Panc1 (cell line): ENCODE results near the gene DDIT3. TPM values are rescaled to one million over a fixed set of nuclear protein-coding genes. Genes with fewer than 3 reads are reported as not detected.

Experiments used
- ATAC-seq: fragments of 200-7000 bp; cut with Tn5 transposase; 2 replicates; pipeline ENCODE4 v1.9.1; 2020; ENCODE audit warnings: mild to moderate bottlenecking, moderate library complexity
- BruUV-seq: library from RNA; stranded (reverse); fragments of 400-500 nt; replicated peaks from 2 replicates; lab custom pipeline; 2021; lab: Mats Ljungman, UMichigan
- CTCF ChIA-PET: fragments of 300-600 bp; sonication (Branson Sonifier 250); formaldehyde crosslinking; loops from one replicate; lab custom pipeline; 2022; ENCODE audit warnings: antibody characterized with exemption; lab: Charles Lee
- POLR2A ChIA-PET: fragments of 300-600 bp; sonication (Branson Sonifier 250); formaldehyde crosslinking; loops from one replicate; lab custom pipeline; 2022; ENCODE audit warnings: antibody characterized with exemption; lab: Charles Lee
- DNase-seq: peaks from one replicate; pipeline ENCODE4 v3.0.0-alpha.2; 2010; ENCODE audit warnings: low read depth, low spot score
- H3K27ac ChIP-seq: 2 replicates; pipeline ENCODE4 v1.5.1; 2011; ENCODE audit warnings: mild to moderate bottlenecking, low read length, inconsistent platforms
- H3K27me3 ChIP-seq: fragments of 200-500 bp; sonication (Bioruptor generic); 2 replicates; pipeline ENCODE4 v1.6.0; 2014; ENCODE audit warnings: low read length, inconsistent platforms; ENCODE audit not compliant: control insufficient read depth, insufficient read depth
- H3K36me3 ChIP-seq: fragments of 200-500 bp; sonication (Bioruptor generic); 2 replicates; pipeline ENCODE4 v1.5.1; 2014; ENCODE audit warnings: inconsistent platforms, mild to moderate bottlenecking, low read length, moderate library complexity; ENCODE audit not compliant: control insufficient read depth, insufficient read depth
- H3K4me1 ChIP-seq: 2 replicates; pipeline ENCODE4 v1.5.1; 2011; ENCODE audit warnings: inconsistent platforms, mild to moderate bottlenecking, low read length, moderate library complexity; ENCODE audit not compliant: control insufficient read depth, insufficient read depth
- H3K4me3 ChIP-seq, 2 experiments: 2 replicates each; pipeline ENCODE4 v1.5.1; 2011 to 2012; ENCODE audit warnings: low read depth in 2 of 2, low read length in 2 of 2, mild to moderate bottlenecking in 2 of 2, inconsistent platforms in 1 of 2, moderate library complexity in 1 of 2
- H3K9me3 ChIP-seq: fragments of 200-500 bp; sonication (Bioruptor generic); 2 replicates; pipeline ENCODE4 v1.5.1; 2014; ENCODE audit warnings: low read depth, mild to moderate bottlenecking, inconsistent platforms, low read length, moderate library complexity; ENCODE audit not compliant: control insufficient read depth, insufficient read depth
- CTCF ChIP-seq: fragments of 450-650 bp; IDR thresholded peaks from 2 replicates; pipeline ENCODE4 v1.5.1; 2017; ENCODE audit warnings: mild to moderate bottlenecking
- POLR2AphosphoS5 ChIP-seq: IDR thresholded peaks from 2 replicates; pipeline ENCODE4 v1.6.1; 2012; ENCODE audit warnings: mild to moderate bottlenecking, low read depth, low read length, moderate library complexity
- REST ChIP-seq, 2 experiments: IDR thresholded peaks; 2 replicates each; pipeline ENCODE4 v1.6.1; 2011 to 2012; ENCODE audit warnings: low read depth in 2 of 2, control low read depth in 1 of 2, low read length in 1 of 2, mild to moderate bottlenecking in 1 of 2, moderate library complexity in 1 of 2; ENCODE audit not compliant: insufficient read depth in 1 of 2
- SIN3A ChIP-seq: IDR thresholded peaks from 2 replicates; pipeline ENCODE4 v1.6.1; 2012; ENCODE audit warnings: low read depth, mild to moderate bottlenecking, low read length, moderate library complexity, borderline replicate concordance; ENCODE audit not compliant: insufficient read depth
- TCF7L2 ChIP-seq: IDR thresholded peaks from 2 replicates; pipeline ENCODE4 v1.6.1; 2011; ENCODE audit warnings: mild to moderate bottlenecking, low read depth, low read length, inconsistent platforms
- in situ Hi-C: cut with HindIII; loops from 2 replicates; pipeline ENCODE4 v1.10.0; 2016; ENCODE audit warnings: low sequenced_read_pairs, low pct_unique_long_range_greater_than_20kb
- intact Hi-C: fragments of 100-400 bp; cut with micrococcal nuclease; formaldehyde crosslinking; loops from one replicate; pipeline ENCODE4 v1.10.0; 2022; ENCODE audit not compliant: unreplicated experiment
- total RNA-seq: library from RNA; stranded (reverse); gene quantifications from one replicate; pipeline ENCODE4 v1.2.1, GENCODE V29; 2021; ENCODE audit not compliant: unreplicated experiment

The DDIT3 gene
- total RNA-seq, 1 experiment from 2014 or later: 47.2 TPM

- peaks cover 31% of the 10 kb centered on the region for H3K4me1 ChIP-seq
- ATAC-seq (no peak), DNase-seq (no peak)
- in situ Hi-C loops: no loop called here
- H3K36me3 ChIP-seq: peaks cover 12% of the 10 kb centered on the region; the same call in 1 of the 2 replicates
- no peaks in the 10 kb centered on the region for H3K27me3 ChIP-seq
- no peak for TF ChIP-seq SIN3A
- TF ChIP-seq CTCF: no peak
- no peak for TF ChIP-seq REST (IDR thresholded peaks at IDR 0.05; ENCODE audit: insufficient read depth in 1 of 2, low read depth in 2 of 2, low read length in 1 of 2)
- no peak for TF ChIP-seq TCF7L2
- intact Hi-C loops: no loop called here
- BruUV-seq: no TSS peak
- no peaks in the 10 kb centered on the region for H3K9me3 ChIP-seq
- H3K4me3 ChIP-seq: peak overlapping the region; percentile 85 to 86
- ChIA-PET POLR2A (no interaction called here), CTCF (interaction anchor here (0.9 kb wide), 1 partner anchor 68 kb away, joined by 3 read pairs; no protein-coding TSS in a partner anchor)
- peak overlapping the region; percentile 97 for H3K27ac ChIP-seq
These were observed 3.6 kb upstream of the DDIT3 start for GRCh38 chr12:57523706-57524614.

- ChIA-PET CTCF (no interaction called here), POLR2A (no interaction called here)
- TF ChIP-seq SIN3A: no peak
- TF ChIP-seq POLR2AphosphoS5: no peak
- TF ChIP-seq REST (IDR thresholded peaks at IDR 0.05; ENCODE audit: insufficient read depth in 1 of 2, low read depth in 2 of 2, low read length in 1 of 2): no peak
- no peak for TF ChIP-seq TCF7L2
- no peak for TF ChIP-seq CTCF
- Histone ChIP-seq H3K27me3 (no peaks in the 10 kb centered on the region), H3K27ac (peak overlapping the region; percentile 97), H3K9me3 (no peaks in the 10 kb centered on the region), H3K4me3 (peak overlapping the region; percentile 85 to 86), H3K36me3 (peaks cover 12% of the 10 kb centered on the region; the same call in 1 of the 2 replicates), H3K4me1 (peaks cover 36% of the 10 kb centered on the region)
- in situ Hi-C loops (no loop called here), intact Hi-C loops (no loop called here)
- ATAC-seq (no peak), DNase-seq (no peak)
- BruUV-seq: TSS peak; percentile 60
These were observed 2.8 kb upstream of the DDIT3 start for GRCh38 chr12:57522887-57523705.
